Neutrophil (primary cell): Measurements from ENCODE around the gene ARFGAP2.

Experiments used
- H3K27ac ChIP-seq: fragments of 200-600 bp; sonication (generic); 2 replicates; pipeline ENCODE4 v1.5.1; 2016; ENCODE audit warnings: mild to moderate bottlenecking, moderate library complexity
- H3K27me3 ChIP-seq: fragments of 200-600 bp; sonication (generic); 2 replicates; pipeline ENCODE4 v1.6.0; 2016; ENCODE audit warnings: mild to moderate bottlenecking
- H3K36me3 ChIP-seq: fragments of 200-600 bp; sonication (generic); 2 replicates; pipeline ENCODE4 v1.5.1; 2017
- H3K4me1 ChIP-seq, 2 experiments: fragments of 200-600 bp in 1 of 2; sonication (generic) in 1 of 2; 1 replicate in 1 of 2; 2 replicates in 1 of 2; pipeline versions ENCODE4 v1.5.1 to v1.6.1; 2013 to 2016; ENCODE audit warnings: low read depth in 1 of 2, low read length in 1 of 2, mild to moderate bottlenecking in 1 of 2, moderate library complexity in 1 of 2; ENCODE audit not compliant: control insufficient read depth in 1 of 2, insufficient read depth in 1 of 2
- H3K4me3 ChIP-seq, 2 experiments: fragments of 200-600 bp in 1 of 2; sonication (generic) in 1 of 2; 1 replicate in 1 of 2; 2 replicates in 1 of 2; pipeline ENCODE4 v1.5.1; 2013 to 2016; ENCODE audit warnings: low read depth in 1 of 2, low read length in 1 of 2, mild to moderate bottlenecking in 1 of 2, moderate library complexity in 1 of 2
- H3K9me3 ChIP-seq: fragments of 200-600 bp; sonication (generic); 2 replicates; pipeline ENCODE4 v1.5.1; 2016
- TF ChIP-seq, protein P1 (sequence below): fragments of 200-600 bp; sonication (generic); IDR thresholded peaks from 2 replicates; pipeline ENCODE4 v1.5.1; 2016; ENCODE audit warnings: antibody characterized with exemption

ARFGAP2 gene

DNA sequence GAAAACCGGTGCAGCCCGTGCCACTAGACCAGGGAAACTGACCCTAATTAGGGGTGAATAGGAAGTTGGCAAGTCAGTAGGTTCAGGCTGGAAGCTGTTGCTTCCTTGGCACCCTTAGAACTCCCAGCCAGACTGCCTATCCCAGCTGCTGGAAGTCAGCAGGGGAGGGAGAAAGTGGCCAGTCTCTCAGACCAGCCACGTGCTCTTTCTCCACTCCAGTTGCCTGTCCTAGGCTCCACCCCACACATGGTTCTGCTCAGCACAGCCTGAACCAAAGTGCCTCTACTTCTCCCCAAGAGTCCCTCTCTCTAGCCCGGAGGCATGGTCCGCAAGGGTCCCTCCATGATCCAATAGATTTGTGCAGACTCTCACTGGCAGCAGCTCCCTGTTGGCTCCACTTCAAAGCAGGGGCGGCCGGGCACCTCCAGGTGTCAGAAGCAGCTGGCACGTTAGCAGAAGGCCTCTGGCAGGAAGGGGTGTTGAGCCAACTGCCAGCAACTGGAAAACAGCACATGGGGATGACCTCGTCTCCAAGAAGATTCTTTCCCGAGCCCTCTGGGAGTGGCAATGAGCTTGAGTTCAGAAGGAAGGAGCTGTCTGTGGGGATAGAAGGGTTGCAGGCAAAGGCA, 27.7 kb downstream of the ARFGAP2 start:
- Histone ChIP-seq H3K36me3 (no peaks in the 10 kb centered on the region), H3K27ac (no peak overlapping the region), H3K27me3 (no peaks in the 10 kb centered on the region), H3K4me1 (no peaks in the 10 kb centered on the region), H3K4me3 (no peak overlapping the region), H3K9me3 (no peaks in the 10 kb centered on the region)
- TF ChIP-seq, protein P1, sequence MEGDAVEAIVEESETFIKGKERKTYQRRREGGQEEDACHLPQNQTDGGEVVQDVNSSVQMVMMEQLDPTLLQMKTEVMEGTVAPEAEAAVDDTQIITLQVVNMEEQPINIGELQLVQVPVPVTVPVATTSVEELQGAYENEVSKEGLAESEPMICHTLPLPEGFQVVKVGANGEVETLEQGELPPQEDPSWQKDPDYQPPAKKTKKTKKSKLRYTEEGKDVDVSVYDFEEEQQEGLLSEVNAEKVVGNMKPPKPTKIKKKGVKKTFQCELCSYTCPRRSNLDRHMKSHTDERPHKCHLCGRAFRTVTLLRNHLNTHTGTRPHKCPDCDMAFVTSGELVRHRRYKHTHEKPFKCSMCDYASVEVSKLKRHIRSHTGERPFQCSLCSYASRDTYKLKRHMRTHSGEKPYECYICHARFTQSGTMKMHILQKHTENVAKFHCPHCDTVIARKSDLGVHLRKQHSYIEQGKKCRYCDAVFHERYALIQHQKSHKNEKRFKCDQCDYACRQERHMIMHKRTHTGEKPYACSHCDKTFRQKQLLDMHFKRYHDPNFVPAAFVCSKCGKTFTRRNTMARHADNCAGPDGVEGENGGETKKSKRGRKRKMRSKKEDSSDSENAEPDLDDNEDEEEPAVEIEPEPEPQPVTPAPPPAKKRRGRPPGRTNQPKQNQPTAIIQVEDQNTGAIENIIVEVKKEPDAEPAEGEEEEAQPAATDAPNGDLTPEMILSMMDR: no peak

GRCh38 chr11:47148270-47148669, 28.4 kb downstream of the ARFGAP2 start:
- H3K36me3 ChIP-seq: no peaks in the 10 kb centered on the region
- no peak overlapping the region for H3K27ac ChIP-seq
- TF ChIP-seq, protein P1: no peak
- H3K4me1 ChIP-seq: no peaks in the 10 kb centered on the region
- no peaks in the 10 kb centered on the region for H3K9me3 ChIP-seq
- H3K4me3 ChIP-seq: no peak overlapping the region
- no peaks in the 10 kb centered on the region for H3K27me3 ChIP-seq

DNA sequence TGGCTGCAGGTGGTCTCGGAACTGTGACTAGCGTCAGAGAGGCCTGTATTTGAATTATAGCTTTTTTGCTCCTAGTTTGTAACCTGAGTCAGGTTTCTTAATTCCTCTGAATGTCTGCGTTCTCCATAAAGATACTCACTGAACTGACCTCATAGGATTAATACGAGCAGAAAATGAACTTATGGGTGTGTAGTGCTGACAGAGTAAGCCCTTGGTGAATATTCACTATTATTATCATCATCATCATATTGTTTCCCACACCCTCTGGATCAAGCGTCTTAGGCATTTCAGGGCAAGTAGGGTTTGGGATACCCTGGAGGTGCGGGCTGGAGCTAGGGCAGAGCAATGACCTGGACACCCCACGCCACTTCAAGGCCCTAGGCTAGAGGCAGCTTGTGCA, 29.0 kb downstream of the ARFGAP2 start:
- no peaks in the 10 kb centered on the region for H3K27me3 ChIP-seq
- no peaks in the 10 kb centered on the region for H3K4me1 ChIP-seq
- TF ChIP-seq, protein P1: no peak
- H3K9me3 ChIP-seq: no peaks in the 10 kb centered on the region
- H3K27ac ChIP-seq: no peak overlapping the region
- H3K4me3 ChIP-seq: no peak overlapping the region
- H3K36me3 ChIP-seq: no peaks in the 10 kb centered on the region

DNA sequence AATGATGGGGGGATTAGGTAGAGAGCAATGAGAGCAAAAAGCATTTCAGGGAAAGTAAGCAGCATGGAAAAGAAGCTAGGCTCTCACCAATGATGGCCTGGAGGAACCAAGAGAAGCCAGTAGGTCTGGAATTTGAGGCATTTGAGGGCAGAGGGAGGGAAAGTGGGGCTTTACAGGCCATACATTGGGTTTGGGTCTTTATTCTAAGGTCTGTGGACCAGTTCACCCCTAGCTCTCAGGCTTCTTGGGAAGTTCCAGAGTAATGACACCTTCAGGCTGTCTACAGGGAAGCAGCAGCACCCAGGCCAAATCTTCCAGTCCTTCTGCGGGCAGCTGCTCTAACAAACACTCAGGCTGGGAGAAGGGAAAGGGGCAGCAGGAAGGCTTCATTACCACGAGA, 29.4 kb downstream of the ARFGAP2 start:
- no peaks in the 10 kb centered on the region for H3K4me1 ChIP-seq
- no peak overlapping the region for H3K27ac ChIP-seq
- H3K27me3 ChIP-seq: no peaks in the 10 kb centered on the region
- no peaks in the 10 kb centered on the region for H3K36me3 ChIP-seq
- no peaks in the 10 kb centered on the region for H3K9me3 ChIP-seq
- TF ChIP-seq, protein P1: no peak
- no peak overlapping the region for H3K4me3 ChIP-seq

DNA sequence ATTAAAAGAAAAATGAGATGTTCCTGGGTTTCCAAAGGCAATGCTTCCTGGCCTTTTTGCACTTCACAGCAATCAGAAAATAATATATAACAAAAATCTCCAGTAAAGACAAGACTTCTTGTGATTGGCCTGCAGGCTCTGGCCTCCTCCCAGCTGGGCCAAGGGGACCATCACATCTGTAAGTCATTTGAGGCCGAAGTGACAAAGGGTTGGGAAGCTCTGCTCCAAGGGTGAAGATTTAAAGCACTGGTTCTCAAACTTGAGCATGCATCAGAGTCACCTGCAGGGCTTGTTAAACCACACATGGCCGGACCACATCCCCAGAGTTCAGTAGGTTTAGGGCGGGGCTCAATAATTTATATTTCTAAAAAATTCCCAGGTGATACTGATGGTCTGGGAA, 32.1 kb downstream of the ARFGAP2 start:
- Histone ChIP-seq H3K27me3 (no peaks in the 10 kb centered on the region), H3K4me3 (no peak overlapping the region), H3K27ac (no peak overlapping the region), H3K36me3 (no peaks in the 10 kb centered on the region), H3K4me1 (no peaks in the 10 kb centered on the region), H3K9me3 (no peaks in the 10 kb centered on the region)
- TF ChIP-seq, protein P1: no peak
